ENCODE measurements around the gene EIPR1. TPM values are rescaled to one million over a fixed set of nuclear protein-coding genes. Genes with fewer than 3 reads are reported as not detected.

The EIPR1 gene
- total RNA-seq (2022) (35.6 and 36.9 TPM in 2 replicates), Bru-seq, nascent RNA (percentile 67 among the genes with signal in this experiment), BruChase-seq, experiment 1, labeled RNA remaining after a 2-hour chase (percentile 60 among the genes with signal in this experiment), BruChase-seq, experiment 2, labeled RNA remaining after a 6-hour chase (percentile 64 among the genes with signal in this experiment)
- long read RNA-seq, transcript EIPR1-201 (9 exons, 1,766 nt), result major isoform, 83 of 113 reads
- long read RNA-seq, partial matches to known transcripts, result 4 of 113 reads
- long read RNA-seq, other reads (novel, unspliced or antisense), result 22 of 113 reads

GRCh38 chr2:3377612-3378432, at the start of gene EIPR1:
Gene EIPR1, minus strand, starts transcription at chr2:3377818. Its CDS starts 129 bp downstream, at chr2:3377689.
- Mint-ChIP-seq H3K27ac (ENCODE audit: unreplicated experiment) (peak within 1 kb of the TSS; percentile 96), H3K4me1 (ENCODE audit: low read depth, unreplicated experiment) (peaks cover 6% of the 10 kb centered on the region), H3K27me3 (ENCODE audit: insufficient read depth, unreplicated experiment) (no peaks in the 10 kb centered on the region), H3K9me3 (ENCODE audit: unreplicated experiment) (no peaks in the 10 kb centered on the region), H3K4me3 (ENCODE audit: unreplicated experiment) (peak within 1 kb of the TSS; percentile 99), H3K36me3 (ENCODE audit: insufficient read depth, unreplicated experiment) (peaks cover 13% of the 10 kb centered on the region)
- TF ChIP-seq CTCF (IDR thresholded peaks at IDR 0.05; ENCODE audit: insufficient read depth in 1 of 2, low read depth in 1 of 2, low read length in 1 of 2, severe bottlenecking in 1 of 2, unreplicated experiment in 1 of 2), result no peak
- Histone ChIP-seq H3K36me3 (ENCODE audit: control insufficient read depth, insufficient read depth, low read length) (no peaks in the 10 kb centered on the region), H3K27me3 (replicated peaks; ENCODE audit: control insufficient read depth, insufficient read depth, low read length) (no peaks in the 10 kb centered on the region), H3K4me1 (peaks cover 10% of the 10 kb centered on the region), H3K9me3 (no peaks in the 10 kb centered on the region), H3K4me3 (ENCODE audit: low read depth, low read length) (peak within 1 kb of the TSS; percentile 76)
- intact Hi-C loops (cut with micrococcal nuclease; ENCODE audit: unreplicated experiment), result loop anchor here (5.0 kb wide), 1 partner anchor 139 kb away; the partner anchor contains the start of gene ADI1
- peak; percentile 98 to 99 for DNase-seq
- CTCF ChIA-PET, result no interaction called here
- no TSS peak for BruUV-seq (replicated peaks)
- POLR2A ChIA-PET, result interaction anchor here (1.4 kb wide), 1 partner anchor 180 kb away, joined by 10 read pairs; the partner anchor contains the start of gene RNASEH1

GRCh38 chr2:3427272-3427671, 49.7 kb upstream of the EIPR1 start:
- H3K27ac Mint-ChIP-seq (ENCODE audit: unreplicated experiment), result no peak overlapping the region
- Histone ChIP-seq H3K27me3 (replicated peaks; ENCODE audit: control insufficient read depth, insufficient read depth, low read length) (no peaks in the 10 kb centered on the region), H3K4me1 (0 out of 2 replicates have a peak, but pooled peaks cover 3% of the 10 kb centered on the region), H3K4me3 (ENCODE audit: low read depth, low read length) (no peak overlapping the region), H3K9me3 (no peaks in the 10 kb centered on the region), H3K36me3 (ENCODE audit: control insufficient read depth, insufficient read depth, low read length) (peaks cover 3% of the 10 kb centered on the region)
- peaks cover 8% of the 10 kb centered on the region for H3K4me1 Mint-ChIP-seq (ENCODE audit: low read depth, unreplicated experiment)
- ChIA-PET CTCF (no interaction called here), POLR2A (no interaction called here)
- H3K36me3 Mint-ChIP-seq (ENCODE audit: insufficient read depth, unreplicated experiment), result peaks cover 47% of the 10 kb centered on the region
- no TSS peak for BruUV-seq (replicated peaks)
- H3K27me3 Mint-ChIP-seq (ENCODE audit: insufficient read depth, unreplicated experiment), result no peaks in the 10 kb centered on the region
- DNase-seq, result no peak
- no peaks in the 10 kb centered on the region for H3K9me3 Mint-ChIP-seq (ENCODE audit: unreplicated experiment)
- TF ChIP-seq CTCF (IDR thresholded peaks at IDR 0.05; ENCODE audit: insufficient read depth in 1 of 2, low read depth in 1 of 2, low read length in 1 of 2, severe bottlenecking in 1 of 2, unreplicated experiment in 1 of 2), result no peak
- intact Hi-C loops (cut with micrococcal nuclease; ENCODE audit: unreplicated experiment), result no loop called here
- H3K4me3 Mint-ChIP-seq (ENCODE audit: unreplicated experiment), result no peak overlapping the region

GRCh38 chr2:3426615-3427014, 49.0 kb upstream of the EIPR1 start:
- intact Hi-C loops (cut with micrococcal nuclease; ENCODE audit: unreplicated experiment), result no loop called here
- Histone ChIP-seq H3K9me3 (no peaks in the 10 kb centered on the region), H3K4me1 (0 out of 2 replicates have a peak, but pooled peaks cover 3% of the 10 kb centered on the region), H3K4me3 (ENCODE audit: low read depth, low read length) (no peak overlapping the region), H3K27me3 (replicated peaks; ENCODE audit: control insufficient read depth, insufficient read depth, low read length) (no peaks in the 10 kb centered on the region), H3K36me3 (ENCODE audit: control insufficient read depth, insufficient read depth, low read length) (peaks cover 1% of the 10 kb centered on the region)
- H3K9me3 Mint-ChIP-seq (ENCODE audit: unreplicated experiment), result no peaks in the 10 kb centered on the region
- POLR2A ChIA-PET, result interaction anchor here (0.5 kb wide), 1 partner anchor 38 kb away, joined by 3 read pairs; no protein-coding TSS in a partner anchor
- H3K27me3 Mint-ChIP-seq (ENCODE audit: insufficient read depth, unreplicated experiment), result no peaks in the 10 kb centered on the region
- H3K27ac Mint-ChIP-seq (ENCODE audit: unreplicated experiment), result no peak overlapping the region
- H3K4me1 Mint-ChIP-seq (ENCODE audit: low read depth, unreplicated experiment), result peaks cover 8% of the 10 kb centered on the region
- TF ChIP-seq CTCF (IDR thresholded peaks at IDR 0.05; ENCODE audit: insufficient read depth in 1 of 2, low read depth in 1 of 2, low read length in 1 of 2, severe bottlenecking in 1 of 2, unreplicated experiment in 1 of 2), result no peak
- CTCF ChIA-PET, result no interaction called here
- no TSS peak for BruUV-seq (replicated peaks)
- H3K4me3 Mint-ChIP-seq (ENCODE audit: unreplicated experiment), result no peak overlapping the region
- no peak for DNase-seq
- H3K36me3 Mint-ChIP-seq (ENCODE audit: insufficient read depth, unreplicated experiment), result peaks cover 40% of the 10 kb centered on the region
